Panc1 (cell line): ENCODE results near the gene TPRG1. TPM values are rescaled to one million over a fixed set of nuclear protein-coding genes. Genes with fewer than 3 reads are reported as not detected.

Source experiments
- ATAC-seq: fragments of 200-7000 bp; cut with Tn5 transposase; 2 replicates; pipeline ENCODE4 v1.9.1; 2020; ENCODE audit warnings: mild to moderate bottlenecking, moderate library complexity
- BruUV-seq: library from RNA; stranded (reverse); fragments of 400-500 nt; replicated peaks from 2 replicates; lab custom pipeline; 2021; lab: Mats Ljungman, UMichigan
- CTCF ChIA-PET: fragments of 300-600 bp; sonication (Branson Sonifier 250); formaldehyde crosslinking; loops from one replicate; lab custom pipeline; 2022; ENCODE audit warnings: antibody characterized with exemption; lab: Charles Lee
- POLR2A ChIA-PET: fragments of 300-600 bp; sonication (Branson Sonifier 250); formaldehyde crosslinking; loops from one replicate; lab custom pipeline; 2022; ENCODE audit warnings: antibody characterized with exemption; lab: Charles Lee
- DNase-seq: peaks from one replicate; pipeline ENCODE4 v3.0.0-alpha.2; 2010; ENCODE audit warnings: low read depth, low spot score
- H3K27ac ChIP-seq: 2 replicates; pipeline ENCODE4 v1.5.1; 2011; ENCODE audit warnings: mild to moderate bottlenecking, low read length, inconsistent platforms
- H3K27me3 ChIP-seq: fragments of 200-500 bp; sonication (Bioruptor generic); 2 replicates; pipeline ENCODE4 v1.6.0; 2014; ENCODE audit warnings: low read length, inconsistent platforms; ENCODE audit not compliant: control insufficient read depth, insufficient read depth
- H3K36me3 ChIP-seq: fragments of 200-500 bp; sonication (Bioruptor generic); 2 replicates; pipeline ENCODE4 v1.5.1; 2014; ENCODE audit warnings: inconsistent platforms, mild to moderate bottlenecking, low read length, moderate library complexity; ENCODE audit not compliant: control insufficient read depth, insufficient read depth
- H3K4me1 ChIP-seq: 2 replicates; pipeline ENCODE4 v1.5.1; 2011; ENCODE audit warnings: inconsistent platforms, mild to moderate bottlenecking, low read length, moderate library complexity; ENCODE audit not compliant: control insufficient read depth, insufficient read depth
- H3K4me3 ChIP-seq, 2 experiments: 2 replicates each; pipeline ENCODE4 v1.5.1; 2011 to 2012; ENCODE audit warnings: low read depth in 2 of 2, low read length in 2 of 2, mild to moderate bottlenecking in 2 of 2, inconsistent platforms in 1 of 2, moderate library complexity in 1 of 2
- H3K9me3 ChIP-seq: fragments of 200-500 bp; sonication (Bioruptor generic); 2 replicates; pipeline ENCODE4 v1.5.1; 2014; ENCODE audit warnings: low read depth, mild to moderate bottlenecking, inconsistent platforms, low read length, moderate library complexity; ENCODE audit not compliant: control insufficient read depth, insufficient read depth
- CTCF ChIP-seq: fragments of 450-650 bp; IDR thresholded peaks from 2 replicates; pipeline ENCODE4 v1.5.1; 2017; ENCODE audit warnings: mild to moderate bottlenecking
- POLR2AphosphoS5 ChIP-seq: IDR thresholded peaks from 2 replicates; pipeline ENCODE4 v1.6.1; 2012; ENCODE audit warnings: mild to moderate bottlenecking, low read depth, low read length, moderate library complexity
- SIN3A ChIP-seq: IDR thresholded peaks from 2 replicates; pipeline ENCODE4 v1.6.1; 2012; ENCODE audit warnings: low read depth, mild to moderate bottlenecking, low read length, moderate library complexity, borderline replicate concordance; ENCODE audit not compliant: insufficient read depth
- TCF7L2 ChIP-seq: IDR thresholded peaks from 2 replicates; pipeline ENCODE4 v1.6.1; 2011; ENCODE audit warnings: mild to moderate bottlenecking, low read depth, low read length, inconsistent platforms
- in situ Hi-C: cut with HindIII; loops from 2 replicates; pipeline ENCODE4 v1.10.0; 2016; ENCODE audit warnings: low sequenced_read_pairs, low pct_unique_long_range_greater_than_20kb
- intact Hi-C: fragments of 100-400 bp; cut with micrococcal nuclease; formaldehyde crosslinking; loops from one replicate; pipeline ENCODE4 v1.10.0; 2022; ENCODE audit not compliant: unreplicated experiment
- total RNA-seq: library from RNA; stranded (reverse); gene quantifications from one replicate; pipeline ENCODE4 v1.2.1, GENCODE V29; 2021; ENCODE audit not compliant: unreplicated experiment
- TF ChIP-seq, protein P1 (sequence below), 2 experiments: IDR thresholded peaks; 2 replicates each; pipeline ENCODE4 v1.6.1; 2011 to 2012; ENCODE audit warnings: low read depth in 2 of 2, control low read depth in 1 of 2, low read length in 1 of 2, mild to moderate bottlenecking in 1 of 2, moderate library complexity in 1 of 2; ENCODE audit not compliant: insufficient read depth in 1 of 2

TPRG1 gene
- total RNA-seq, 1 experiment from 2014 or later = not detected

DNA sequence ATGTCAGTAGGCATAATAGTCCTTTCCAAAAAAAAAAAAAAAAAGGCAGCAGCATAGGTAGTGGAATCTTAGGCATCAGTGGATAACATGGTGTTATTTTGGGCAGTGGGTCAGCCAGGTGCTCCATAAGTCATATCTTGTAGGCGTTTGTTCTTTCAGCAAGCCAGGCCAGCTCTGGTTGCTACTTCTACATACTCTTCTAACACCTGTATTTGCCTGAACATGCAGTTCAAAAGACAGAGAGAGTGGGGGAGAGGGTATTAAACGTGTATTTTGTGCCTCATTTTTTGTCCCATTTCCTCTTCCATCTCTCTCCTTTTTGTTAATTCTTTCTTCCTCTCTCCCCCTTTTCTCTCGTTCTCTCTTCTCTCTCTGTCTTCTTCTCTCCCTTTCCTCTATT is 110.4 kb downstream of the TPRG1 start:
- POLR2A ChIA-PET = interaction anchor here (0.6 kb wide), 1 partner anchor 36 kb away, joined by 3 read pairs; no protein-coding TSS in a partner anchor
- no peaks in the 10 kb centered on the region for H3K36me3 ChIP-seq
- H3K27me3 ChIP-seq = no peaks in the 10 kb centered on the region
- no peak overlapping the region for H3K4me3 ChIP-seq
- CTCF ChIA-PET = no interaction called here
- no peaks in the 10 kb centered on the region for H3K9me3 ChIP-seq
- intact Hi-C loops = no loop called here
- BruUV-seq = no TSS peak
- ATAC-seq = no peak
- TF ChIP-seq CTCF (no peak), POLR2AphosphoS5 (no peak), SIN3A (no peak), TCF7L2 (no peak)
- TF ChIP-seq, protein P1, sequence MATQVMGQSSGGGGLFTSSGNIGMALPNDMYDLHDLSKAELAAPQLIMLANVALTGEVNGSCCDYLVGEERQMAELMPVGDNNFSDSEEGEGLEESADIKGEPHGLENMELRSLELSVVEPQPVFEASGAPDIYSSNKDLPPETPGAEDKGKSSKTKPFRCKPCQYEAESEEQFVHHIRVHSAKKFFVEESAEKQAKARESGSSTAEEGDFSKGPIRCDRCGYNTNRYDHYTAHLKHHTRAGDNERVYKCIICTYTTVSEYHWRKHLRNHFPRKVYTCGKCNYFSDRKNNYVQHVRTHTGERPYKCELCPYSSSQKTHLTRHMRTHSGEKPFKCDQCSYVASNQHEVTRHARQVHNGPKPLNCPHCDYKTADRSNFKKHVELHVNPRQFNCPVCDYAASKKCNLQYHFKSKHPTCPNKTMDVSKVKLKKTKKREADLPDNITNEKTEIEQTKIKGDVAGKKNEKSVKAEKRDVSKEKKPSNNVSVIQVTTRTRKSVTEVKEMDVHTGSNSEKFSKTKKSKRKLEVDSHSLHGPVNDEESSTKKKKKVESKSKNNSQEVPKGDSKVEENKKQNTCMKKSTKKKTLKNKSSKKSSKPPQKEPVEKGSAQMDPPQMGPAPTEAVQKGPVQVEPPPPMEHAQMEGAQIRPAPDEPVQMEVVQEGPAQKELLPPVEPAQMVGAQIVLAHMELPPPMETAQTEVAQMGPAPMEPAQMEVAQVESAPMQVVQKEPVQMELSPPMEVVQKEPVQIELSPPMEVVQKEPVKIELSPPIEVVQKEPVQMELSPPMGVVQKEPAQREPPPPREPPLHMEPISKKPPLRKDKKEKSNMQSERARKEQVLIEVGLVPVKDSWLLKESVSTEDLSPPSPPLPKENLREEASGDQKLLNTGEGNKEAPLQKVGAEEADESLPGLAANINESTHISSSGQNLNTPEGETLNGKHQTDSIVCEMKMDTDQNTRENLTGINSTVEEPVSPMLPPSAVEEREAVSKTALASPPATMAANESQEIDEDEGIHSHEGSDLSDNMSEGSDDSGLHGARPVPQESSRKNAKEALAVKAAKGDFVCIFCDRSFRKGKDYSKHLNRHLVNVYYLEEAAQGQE (IDR thresholded peaks at IDR 0.05; ENCODE audit: insufficient read depth in 1 of 2, low read depth in 2 of 2, low read length in 1 of 2) = no peak
- no peak for DNase-seq
- H3K4me1 ChIP-seq = no peaks in the 10 kb centered on the region
- in situ Hi-C loops = no loop called here
- no peak overlapping the region for H3K27ac ChIP-seq

DNA sequence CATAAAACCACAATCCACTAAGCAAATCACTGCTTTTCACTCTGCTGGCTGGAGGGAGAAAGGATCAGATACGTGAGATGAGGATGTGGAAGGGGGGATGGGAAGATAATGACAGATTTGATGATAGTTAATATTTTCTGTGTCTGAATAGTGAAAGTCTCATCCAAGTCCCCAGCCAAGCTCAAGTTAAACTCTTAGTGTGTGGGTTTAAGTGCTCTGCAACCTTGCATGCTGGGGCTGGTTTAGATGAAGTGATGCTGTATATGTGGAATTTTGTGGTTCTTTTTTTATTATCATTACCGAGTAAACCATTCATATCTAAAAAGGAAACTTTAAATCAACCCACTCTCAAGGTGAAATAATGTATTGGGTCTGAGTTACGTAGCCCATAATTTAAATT is 111.0 kb downstream of the TPRG1 start:
- CTCF ChIA-PET = no interaction called here

More for the DNA sequence above, 111.0 kb downstream of the TPRG1 start:
- Histone ChIP-seq H3K27ac (no peak overlapping the region), H3K36me3 (no peaks in the 10 kb centered on the region), H3K9me3 (no peaks in the 10 kb centered on the region), H3K4me1 (no peaks in the 10 kb centered on the region), H3K4me3 (no peak overlapping the region), H3K27me3 (no peaks in the 10 kb centered on the region)
- TF ChIP-seq, protein P1 (IDR thresholded peaks at IDR 0.05; ENCODE audit: insufficient read depth in 1 of 2, low read depth in 2 of 2, low read length in 1 of 2) = no peak
- TF ChIP-seq SIN3A = no peak
- TF ChIP-seq POLR2AphosphoS5 = no peak
- TF ChIP-seq TCF7L2 = no peak
- no peak for TF ChIP-seq CTCF
- ATAC-seq = no peak
- BruUV-seq = no TSS peak
- in situ Hi-C loops = no loop called here
- DNase-seq = no peak
- intact Hi-C loops = no loop called here
- POLR2A ChIA-PET = interaction anchor here (0.6 kb wide), 1 partner anchor 35 kb away, joined by 3 read pairs; no protein-coding TSS in a partner anchor
